ENCODE data around the gene EIF2A. TPM values are rescaled to one million over a fixed set of nuclear protein-coding genes. Genes with fewer than 3 reads are reported as not detected.

EIF2A gene
- total and polyA plus RNA-seq, 7 experiments from 2014 or later: 54.1 to 135 (median 104) TPM

DNA sequence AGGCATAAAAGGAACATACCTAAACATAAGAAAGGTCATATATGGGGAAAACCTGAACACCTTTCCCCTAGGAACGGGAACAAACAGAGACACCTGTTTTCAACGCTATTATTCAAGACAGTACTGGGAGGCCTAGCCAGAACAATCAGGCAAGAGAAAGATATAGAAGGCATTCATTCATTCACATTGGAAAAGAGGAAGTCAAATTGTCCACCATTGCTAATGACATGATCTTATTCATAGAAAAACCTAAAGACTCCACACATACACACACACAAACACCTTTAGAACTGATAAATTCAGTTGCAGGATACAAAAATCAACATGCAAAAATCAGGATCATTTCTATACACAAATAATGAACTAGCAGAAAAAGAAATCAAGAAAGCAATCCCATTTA, 36.8 kb upstream of the EIF2A start:
- Mint-ChIP-seq H3K36me3 (peaks cover 0 to 12% (median 0%) of the 10 kb centered on the region in 5 donors), H3K27ac (no peak overlapping the region), H3K4me1 (no peaks in the 10 kb centered on the region), H3K4me3 (no peak overlapping the region), H3K9me3 (peaks cover 0 to 10% (median 2%) of the 10 kb centered on the region in 11 donors), H3K27me3 (peaks cover 4 to 33% (median 14%) of the 10 kb centered on the region in 5 donors)
- Histone ChIP-seq H3K9me3 (ENCODE audit: control insufficient read depth in 2 of 3, low read length in 3 of 3) (no peaks in the 10 kb centered on the region), H3K4me1 (ENCODE audit: control insufficient read depth in 2 of 2, insufficient read depth in 2 of 2, low read length in 2 of 2) (no peaks in the 10 kb centered on the region), H3K4me3 (ENCODE audit: low read length) (no peak overlapping the region), H3K27ac (ENCODE audit: low read depth, low read length) (no peak overlapping the region), H3K36me3 (ENCODE audit: control insufficient read depth in 2 of 3, insufficient read depth in 3 of 3, low read length in 3 of 3) (no peaks in the 10 kb centered on the region), H3K27me3 (ENCODE audit: control insufficient read depth in 2 of 2, insufficient read depth in 2 of 2, low read length in 2 of 2) (peaks cover 0 to 6% of the 10 kb centered on the region in 2 donors)
- intact Hi-C loops (cut with micrococcal nuclease): no loop called here
- ATAC-seq (no peak), DNase-seq (no peak)
- CTCF ChIA-PET: no interaction called here
- POLR2A ChIA-PET: no interaction called here

DNA sequence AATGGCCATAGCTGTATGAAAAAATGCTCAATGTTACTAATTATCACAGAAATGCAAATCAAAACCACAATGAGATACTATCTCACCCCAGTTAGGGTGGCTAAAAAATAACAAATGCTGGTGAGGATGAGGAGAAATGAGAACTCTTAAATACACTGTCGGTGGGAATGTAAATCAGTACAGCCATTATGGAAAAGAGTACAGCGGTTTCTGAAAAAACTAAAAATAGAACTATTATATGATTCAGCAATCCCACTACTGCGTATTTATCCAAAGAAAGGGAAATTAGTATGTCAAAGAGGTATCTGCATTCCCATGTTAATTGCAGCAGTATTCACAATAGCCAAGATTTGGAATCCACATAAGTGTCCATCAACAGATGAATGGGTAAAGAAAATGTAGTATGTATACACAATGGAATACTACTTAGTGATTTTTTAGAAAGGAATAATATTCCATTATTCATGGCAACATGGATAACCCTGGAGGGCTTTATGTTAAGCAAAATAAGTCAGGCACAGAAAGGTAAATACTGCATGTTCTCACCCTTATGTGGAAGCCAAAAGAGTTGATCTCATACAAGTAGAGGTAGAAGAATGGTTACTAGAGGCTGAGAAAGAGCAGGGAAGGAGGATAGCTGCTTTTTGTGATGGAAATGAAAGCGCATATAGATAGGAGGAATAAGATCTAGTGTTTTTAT, 35.3 kb upstream of the EIF2A start:
- H3K4me1 ChIP-seq (ENCODE audit: control insufficient read depth in 2 of 2, insufficient read depth in 2 of 2, low read length in 2 of 2): no peaks in the 10 kb centered on the region
- CTCF ChIA-PET: no interaction called here
- no peak overlapping the region for H3K27ac Mint-ChIP-seq
- POLR2A ChIA-PET: no interaction called here
- intact Hi-C loops (cut with micrococcal nuclease): no loop called here
- H3K4me3 ChIP-seq (ENCODE audit: low read length): no peak overlapping the region
- no peak overlapping the region for H3K4me3 Mint-ChIP-seq
- peaks cover 0 to 35% (median 9%) of the 10 kb centered on the region in 5 donors for H3K27me3 Mint-ChIP-seq
- DNase-seq: no peak
- H3K27ac ChIP-seq (ENCODE audit: low read depth, low read length): no peak overlapping the region
- no peaks in the 10 kb centered on the region for H3K9me3 ChIP-seq (ENCODE audit: control insufficient read depth in 2 of 3, low read length in 3 of 3)
- peaks cover 0 to 14% (median 0%) of the 10 kb centered on the region in 5 donors for H3K36me3 Mint-ChIP-seq
- H3K9me3 Mint-ChIP-seq: peaks cover 0 to 17% (median 3%) of the 10 kb centered on the region in 11 donors
- no peaks in the 10 kb centered on the region for H3K36me3 ChIP-seq (ENCODE audit: control insufficient read depth in 2 of 3, insufficient read depth in 3 of 3, low read length in 3 of 3)
- no peaks in the 10 kb centered on the region for H3K4me1 Mint-ChIP-seq
- no peak for ATAC-seq
- peaks cover 0 to 6% of the 10 kb centered on the region in 2 donors for H3K27me3 ChIP-seq (ENCODE audit: control insufficient read depth in 2 of 2, insufficient read depth in 2 of 2, low read length in 2 of 2)

DNA sequence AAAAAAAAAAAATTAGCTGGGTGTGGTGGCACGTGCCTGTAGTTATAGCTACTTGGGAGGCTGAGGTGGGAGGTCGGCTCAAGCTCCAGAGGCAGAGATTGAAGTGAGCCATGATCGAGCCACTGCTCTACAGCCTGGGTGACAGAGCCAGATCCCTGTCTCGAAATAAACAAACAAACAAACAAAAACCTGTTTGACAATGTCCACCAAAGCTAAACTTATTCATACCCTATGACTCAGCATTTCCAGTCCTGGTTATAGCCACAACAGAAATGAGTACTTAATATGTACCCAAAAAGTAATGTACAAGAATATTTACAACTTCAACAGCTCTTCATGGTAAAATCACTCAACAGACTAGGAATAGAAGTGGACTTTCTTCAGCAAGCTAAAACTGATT, 31.4 kb upstream of the EIF2A start:
- ChIA-PET POLR2A (no interaction called here), CTCF (no interaction called here)
- no peak overlapping the region for H3K27ac ChIP-seq (ENCODE audit: low read depth, low read length)
- no peaks in the 10 kb centered on the region for H3K36me3 ChIP-seq (ENCODE audit: control insufficient read depth in 2 of 3, insufficient read depth in 3 of 3, low read length in 3 of 3)
- ATAC-seq (no peak), DNase-seq (no peak)
- no peak overlapping the region for H3K4me3 Mint-ChIP-seq
- peaks cover 0 to 12% (median 4%) of the 10 kb centered on the region in 5 donors for H3K27me3 Mint-ChIP-seq
- intact Hi-C loops (cut with micrococcal nuclease): no loop called here
- no peaks in the 10 kb centered on the region for H3K4me1 ChIP-seq (ENCODE audit: control insufficient read depth in 2 of 2, insufficient read depth in 2 of 2, low read length in 2 of 2)
- H3K9me3 Mint-ChIP-seq: peaks cover 0 to 26% (median 4%) of the 10 kb centered on the region in 11 donors
- H3K36me3 Mint-ChIP-seq: peaks cover 0 to 6% (median 4%) of the 10 kb centered on the region in 5 donors
- no peak overlapping the region for H3K27ac Mint-ChIP-seq
- no peaks in the 10 kb centered on the region for H3K4me1 Mint-ChIP-seq
- H3K9me3 ChIP-seq (ENCODE audit: control insufficient read depth in 2 of 3, low read length in 3 of 3): peaks cover 0 to 7% (median 0%) of the 10 kb centered on the region in 3 experiments
- H3K27me3 ChIP-seq (ENCODE audit: control insufficient read depth in 2 of 2, insufficient read depth in 2 of 2, low read length in 2 of 2): peaks cover 0 to 6% of the 10 kb centered on the region in 2 donors
- H3K4me3 ChIP-seq (ENCODE audit: low read length): no peak overlapping the region

DNA sequence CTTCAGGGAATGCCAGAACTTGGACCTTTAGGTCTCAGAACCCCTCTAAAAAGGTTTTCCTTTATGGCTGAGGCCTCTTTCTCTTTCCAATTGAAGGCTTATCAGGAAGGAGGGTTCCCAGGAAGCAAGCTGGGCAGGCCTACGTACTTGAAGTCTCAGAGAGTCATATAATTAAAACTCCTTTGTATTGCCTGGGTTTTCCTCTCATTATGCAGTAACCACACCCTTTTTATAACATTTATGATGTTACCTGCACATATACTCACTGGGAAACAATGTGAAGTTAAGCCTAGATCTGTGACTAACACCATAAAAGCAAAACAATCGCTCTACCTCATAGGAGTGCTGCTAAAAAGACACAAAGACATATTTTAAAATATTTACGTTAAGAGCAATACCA, 27.6 kb upstream of the EIF2A start:
- Mint-ChIP-seq H3K27me3 (peaks cover 0 to 16% (median 0%) of the 10 kb centered on the region in 5 donors), H3K4me1 (no peaks in the 10 kb centered on the region), H3K9me3 (peaks cover 0 to 26% (median 4%) of the 10 kb centered on the region in 11 donors), H3K27ac (no peak overlapping the region), H3K36me3 (peaks cover 0 to 6% (median 4%) of the 10 kb centered on the region in 5 donors), H3K4me3 (no peak overlapping the region)
- intact Hi-C loops (cut with micrococcal nuclease): no loop called here
- Histone ChIP-seq H3K4me3 (ENCODE audit: low read length) (no peak overlapping the region), H3K36me3 (ENCODE audit: control insufficient read depth in 2 of 3, insufficient read depth in 3 of 3, low read length in 3 of 3) (no peaks in the 10 kb centered on the region), H3K9me3 (ENCODE audit: control insufficient read depth in 2 of 3, low read length in 3 of 3) (peaks cover 0 to 7% (median 0%) of the 10 kb centered on the region in 3 experiments), H3K27ac (ENCODE audit: low read depth, low read length) (no peak overlapping the region), H3K4me1 (ENCODE audit: control insufficient read depth in 2 of 2, insufficient read depth in 2 of 2, low read length in 2 of 2) (no peaks in the 10 kb centered on the region), H3K27me3 (ENCODE audit: control insufficient read depth in 2 of 2, insufficient read depth in 2 of 2, low read length in 2 of 2) (peaks cover 0 to 3% of the 10 kb centered on the region in 2 donors)
- POLR2A ChIA-PET: no interaction called here
- CTCF ChIA-PET: no interaction called here
- ATAC-seq (no peak), DNase-seq (no peak)

DNA sequence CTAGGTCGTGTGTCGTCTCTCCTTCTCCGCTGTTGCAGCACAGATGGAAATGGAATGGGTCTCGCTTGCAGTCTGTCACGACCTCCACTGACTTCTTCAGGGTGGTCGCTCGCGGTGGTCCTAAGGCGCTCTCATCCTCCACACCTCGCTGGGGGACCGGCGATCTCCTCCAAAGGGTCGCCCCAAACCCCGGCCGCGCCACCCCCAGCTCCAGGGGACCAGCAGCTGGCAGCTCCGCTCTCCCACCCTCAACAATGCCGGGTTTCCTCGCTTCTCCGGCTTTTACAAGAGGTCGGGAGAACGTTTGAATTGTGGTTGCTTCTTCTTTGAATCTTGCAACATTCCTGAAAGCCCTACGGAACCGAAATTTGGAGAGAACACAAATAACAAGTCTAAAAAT, 26.2 kb upstream of the EIF2A start:
- ATAC-seq: no peak
- Histone ChIP-seq H3K27ac (ENCODE audit: low read depth, low read length) (no peak overlapping the region), H3K9me3 (ENCODE audit: control insufficient read depth in 2 of 3, low read length in 3 of 3) (peaks cover 0 to 7% (median 0%) of the 10 kb centered on the region in 3 experiments), H3K4me1 (ENCODE audit: control insufficient read depth in 2 of 2, insufficient read depth in 2 of 2, low read length in 2 of 2) (no peaks in the 10 kb centered on the region), H3K4me3 (ENCODE audit: low read length) (no peak overlapping the region), H3K36me3 (ENCODE audit: control insufficient read depth in 2 of 3, insufficient read depth in 3 of 3, low read length in 3 of 3) (no peaks in the 10 kb centered on the region), H3K27me3 (ENCODE audit: control insufficient read depth in 2 of 2, insufficient read depth in 2 of 2, low read length in 2 of 2) (no peaks in the 10 kb centered on the region)
- H3K4me1 Mint-ChIP-seq: no peaks in the 10 kb centered on the region
- no peak for DNase-seq
- intact Hi-C loops (cut with micrococcal nuclease): no loop called here
- H3K27me3 Mint-ChIP-seq: peaks cover 0 to 14% (median 0%) of the 10 kb centered on the region in 5 donors
- H3K27ac Mint-ChIP-seq: no peak overlapping the region
- ChIA-PET CTCF (no interaction called here), POLR2A (no interaction called here)
- peaks cover 0 to 5% (median 4%) of the 10 kb centered on the region in 5 donors for H3K36me3 Mint-ChIP-seq
- H3K4me3 Mint-ChIP-seq: no peak overlapping the region
- peaks cover 0 to 25% (median 4%) of the 10 kb centered on the region in 11 donors for H3K9me3 Mint-ChIP-seq

DNA sequence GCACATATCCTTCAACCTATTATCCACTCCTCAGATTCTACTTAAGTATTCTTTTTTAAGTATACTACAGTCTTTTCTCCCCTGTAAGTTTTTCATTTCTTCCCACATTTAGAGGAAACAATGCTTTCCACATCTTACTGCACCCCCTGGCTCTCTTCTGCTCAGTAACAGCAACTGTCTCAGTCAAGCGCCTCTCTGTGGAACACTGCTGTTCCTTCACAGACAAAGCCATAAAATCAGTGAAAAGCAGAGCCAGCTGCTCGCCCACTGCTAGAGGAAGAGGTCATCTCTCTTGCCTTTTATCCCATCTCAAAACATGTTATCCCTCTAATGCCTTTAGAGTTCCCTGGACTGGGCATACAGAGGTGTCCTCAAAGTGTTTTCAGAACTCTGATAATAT, 25.1 kb upstream of the EIF2A start:
- intact Hi-C loops (cut with micrococcal nuclease): no loop called here

DNA sequence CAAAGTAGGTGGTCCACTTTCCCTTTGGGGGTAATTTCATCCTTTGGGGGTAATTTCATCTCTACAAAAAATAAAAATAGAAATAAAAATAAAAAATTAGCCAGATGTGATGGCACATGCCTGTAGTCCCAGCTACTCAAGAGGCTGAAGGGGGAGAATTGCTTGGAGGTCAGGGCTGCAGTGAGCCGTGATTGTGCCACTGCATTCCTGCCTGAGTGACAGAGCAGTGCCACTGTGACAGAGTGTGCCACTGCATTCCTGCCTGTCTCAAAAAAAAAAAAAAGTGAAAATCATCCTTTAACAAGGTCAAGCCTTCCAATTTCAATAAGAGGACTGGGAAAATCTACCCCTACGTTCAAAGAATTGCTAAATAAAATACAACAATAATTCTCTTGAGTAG, 23.0 kb upstream of the EIF2A start:
- H3K27ac Mint-ChIP-seq: no peak overlapping the region
- ATAC-seq (no peak), DNase-seq (no peak)
- Histone ChIP-seq H3K27ac (ENCODE audit: low read depth, low read length) (no peak overlapping the region), H3K4me1 (ENCODE audit: control insufficient read depth in 2 of 2, insufficient read depth in 2 of 2, low read length in 2 of 2) (no peaks in the 10 kb centered on the region), H3K36me3 (ENCODE audit: control insufficient read depth in 2 of 3, insufficient read depth in 3 of 3, low read length in 3 of 3) (no peaks in the 10 kb centered on the region), H3K27me3 (ENCODE audit: control insufficient read depth in 2 of 2, insufficient read depth in 2 of 2, low read length in 2 of 2) (no peaks in the 10 kb centered on the region), H3K9me3 (ENCODE audit: control insufficient read depth in 2 of 3, low read length in 3 of 3) (no peaks in the 10 kb centered on the region), H3K4me3 (ENCODE audit: low read length) (no peak overlapping the region)
- H3K4me1 Mint-ChIP-seq: no peaks in the 10 kb centered on the region
- H3K36me3 Mint-ChIP-seq: no peaks in the 10 kb centered on the region
- H3K9me3 Mint-ChIP-seq: peaks cover 0 to 2% (median 0%) of the 10 kb centered on the region in 11 donors
- H3K4me3 Mint-ChIP-seq: no peak overlapping the region
- POLR2A ChIA-PET: interaction anchor here (0.7 kb wide), 1 partner anchor 120 kb away, joined by 3 read pairs; no protein-coding TSS in a partner anchor
- CTCF ChIA-PET: interaction anchor here (0.7 kb wide), 1 partner anchor 696 kb away, joined by 5 read pairs; no protein-coding TSS in a partner anchor
- peaks cover 0 to 27% (median 0%) of the 10 kb centered on the region in 5 donors for H3K27me3 Mint-ChIP-seq
- intact Hi-C loops (cut with micrococcal nuclease): no loop called here

More for the DNA sequence above, 25.1 kb upstream of the EIF2A start:
- H3K27me3 ChIP-seq (ENCODE audit: control insufficient read depth in 2 of 2, insufficient read depth in 2 of 2, low read length in 2 of 2): no peaks in the 10 kb centered on the region
- Mint-ChIP-seq H3K4me1 (no peaks in the 10 kb centered on the region), H3K27me3 (peaks cover 0 to 17% (median 0%) of the 10 kb centered on the region in 5 donors), H3K36me3 (peaks cover 0 to 4% (median 0%) of the 10 kb centered on the region in 5 donors), H3K9me3 (peaks cover 0 to 18% (median 4%) of the 10 kb centered on the region in 11 donors), H3K27ac (no peak overlapping the region), H3K4me3 (no peak overlapping the region)
- ATAC-seq (no peak), DNase-seq (no peak)
- H3K4me3 ChIP-seq (ENCODE audit: low read length): no peak overlapping the region
- no peaks in the 10 kb centered on the region for H3K4me1 ChIP-seq (ENCODE audit: control insufficient read depth in 2 of 2, insufficient read depth in 2 of 2, low read length in 2 of 2)
- CTCF ChIA-PET: interaction anchor here (0.7 kb wide), 1 partner anchor 684 kb away, joined by 5 read pairs; no protein-coding TSS in a partner anchor
- H3K27ac ChIP-seq (ENCODE audit: low read depth, low read length): no peak overlapping the region
- POLR2A ChIA-PET: no interaction called here
- peaks cover 0 to 7% (median 0%) of the 10 kb centered on the region in 3 experiments for H3K9me3 ChIP-seq (ENCODE audit: control insufficient read depth in 2 of 3, low read length in 3 of 3)
- no peaks in the 10 kb centered on the region for H3K36me3 ChIP-seq (ENCODE audit: control insufficient read depth in 2 of 3, insufficient read depth in 3 of 3, low read length in 3 of 3)

All from naive thymus-derived CD4-positive, alpha-beta T cell (primary cell).